IPS DF 4.7 (cell line): ENCODE measurements around the gene CCDC9B.

Experiments
- DNase-seq: peaks from one replicate; pipeline ENCODE4 v3.0.0-alpha.2; 2013; ENCODE audit warnings: low spot score; ENCODE audit errors: extremely low read depth

The CCDC9B gene

DNA sequence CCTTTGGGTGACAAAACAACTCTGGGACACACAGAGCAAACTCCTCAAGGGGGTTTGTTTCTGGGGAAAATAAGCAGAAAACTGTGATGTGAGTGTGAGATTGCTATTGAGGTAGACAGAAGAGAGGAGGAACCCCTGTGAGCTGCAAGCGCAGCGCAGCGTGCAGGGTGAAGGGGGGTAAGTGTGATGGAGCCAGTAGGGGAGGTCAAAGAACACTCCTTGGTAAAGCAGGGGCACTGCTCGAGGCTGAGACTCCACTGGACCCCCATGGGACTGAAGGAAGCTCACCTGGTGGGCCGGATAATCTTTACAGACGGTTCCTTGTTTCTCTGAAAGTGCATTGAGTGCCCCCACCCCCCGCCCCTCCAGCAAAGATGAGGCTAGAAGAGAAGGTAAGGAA is 9.7 kb downstream of the CCDC9B start:
- no peak for DNase-seq

DNA sequence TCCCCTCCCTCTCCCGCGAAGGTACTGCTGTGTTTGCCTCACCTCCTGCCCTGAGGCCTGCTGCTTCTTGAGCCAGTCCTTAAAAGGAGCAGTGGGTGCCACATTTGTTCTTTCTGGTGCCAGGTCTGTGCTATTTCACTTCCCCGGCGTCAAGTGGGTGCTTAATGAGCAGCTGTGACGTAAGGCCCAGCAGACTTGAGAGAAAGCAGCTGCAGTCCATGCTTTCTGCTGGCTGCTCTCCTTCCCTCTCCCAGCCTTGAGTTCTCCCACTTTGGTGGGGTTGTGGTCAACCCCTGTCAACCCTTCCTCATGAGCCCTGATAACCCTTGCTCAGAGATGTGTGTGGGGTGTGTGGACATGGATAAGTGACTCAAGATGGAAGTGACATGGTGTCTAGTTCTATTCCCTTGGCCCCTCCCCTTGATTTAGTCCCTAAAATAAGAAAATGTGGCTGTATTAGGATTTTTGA is 10.3 kb downstream of the CCDC9B start:
- no peak for DNase-seq

DNA sequence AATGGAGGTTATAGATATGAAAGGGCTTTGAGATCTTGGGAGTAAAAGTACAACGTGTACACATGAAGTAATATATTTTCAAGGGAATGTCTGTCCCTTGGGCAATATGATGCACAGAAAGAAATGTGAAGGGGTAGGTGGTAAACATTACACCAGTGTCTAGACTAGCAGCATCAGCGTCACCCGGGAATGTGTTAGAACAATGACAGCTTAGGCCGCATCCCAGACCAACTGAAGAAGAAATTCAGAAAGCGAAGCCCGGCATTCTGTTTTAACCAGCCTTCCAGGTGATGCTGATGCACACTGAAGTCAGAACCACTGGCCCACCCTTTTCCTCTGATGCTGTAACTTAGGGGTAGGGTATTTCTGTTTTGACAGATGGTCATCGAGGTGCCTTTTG is 10.9 kb downstream of the CCDC9B start:
- no peak for DNase-seq

DNA sequence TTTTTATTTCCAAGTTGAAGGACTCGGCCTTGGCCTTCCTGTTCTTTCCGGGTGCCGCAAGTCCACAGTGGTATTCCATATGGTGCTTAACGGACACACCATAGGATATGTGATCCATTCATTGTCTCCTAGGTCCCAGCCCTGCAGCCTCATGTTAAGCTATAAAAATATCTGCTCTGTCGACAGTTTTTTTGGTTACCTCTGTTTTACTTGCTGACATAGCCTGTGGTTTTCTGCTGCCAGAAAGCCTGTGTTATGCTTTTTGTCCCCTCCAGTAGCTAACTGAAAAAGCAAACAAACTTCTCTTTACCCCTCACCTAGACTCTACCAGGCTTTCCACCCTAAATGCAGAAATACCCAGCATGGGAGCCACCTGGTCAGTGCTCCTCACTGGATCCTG is 12.0 kb downstream of the CCDC9B start:
- no peak for DNase-seq

DNA sequence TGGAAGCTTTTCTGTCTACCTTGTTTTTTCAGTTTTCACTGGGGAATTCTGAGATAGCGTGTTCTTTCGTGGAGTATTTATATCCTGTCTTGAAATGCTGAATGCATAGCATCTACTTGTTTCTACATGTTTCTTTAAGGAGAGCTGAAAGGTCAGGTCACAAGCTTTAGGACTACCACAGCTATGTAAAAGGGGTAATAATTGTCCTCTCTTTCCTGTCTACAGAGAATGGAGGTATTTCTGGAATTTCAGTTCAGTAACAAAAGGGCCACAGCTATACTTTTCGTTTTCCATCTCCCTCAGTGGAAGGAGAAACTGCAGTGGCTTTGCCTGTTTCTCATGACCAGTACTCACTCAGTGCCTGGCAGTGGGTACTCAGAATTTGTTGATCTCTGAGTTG is 12.6 kb downstream of the CCDC9B start:
- DNase-seq: no peak

DNA sequence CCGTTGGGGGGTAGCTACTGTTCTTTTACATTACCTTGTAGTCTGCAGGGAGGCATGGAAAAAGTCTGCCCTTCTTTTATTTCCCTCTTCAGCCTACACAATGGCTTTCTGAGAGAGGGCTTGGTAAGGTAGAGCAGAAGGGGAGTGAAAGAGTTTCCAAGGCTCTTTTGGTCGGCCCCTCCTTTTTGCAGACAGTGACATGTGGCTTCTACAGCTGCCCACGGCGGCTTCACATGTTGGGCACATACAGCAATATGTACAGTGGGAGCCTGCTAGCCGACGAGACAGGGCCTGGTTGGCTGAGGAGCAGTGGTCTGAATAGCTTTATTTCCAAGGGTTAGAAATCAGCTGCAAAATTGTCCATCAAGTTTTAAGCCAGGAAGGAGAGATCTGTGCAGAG is 13.3 kb downstream of the CCDC9B start:
- no peak for DNase-seq

DNA sequence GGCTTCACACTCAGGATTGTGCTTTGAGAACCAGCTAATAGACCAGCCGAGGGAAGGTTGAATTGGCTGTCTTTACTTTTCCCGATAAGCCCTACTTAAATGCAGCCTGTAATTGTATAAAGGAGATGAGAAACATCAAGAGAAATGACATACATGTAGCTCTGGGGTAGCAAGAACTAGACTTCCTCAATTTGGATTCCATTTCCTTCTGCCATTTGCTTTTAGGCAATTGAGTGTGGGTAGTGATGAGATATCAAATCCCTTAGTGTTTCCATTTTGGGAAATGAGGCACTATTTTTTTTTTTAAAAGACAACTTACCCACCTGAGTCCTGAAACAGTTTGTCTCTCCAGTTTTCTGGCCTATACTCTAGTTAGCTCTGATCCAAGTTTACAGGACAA is 15.0 kb downstream of the CCDC9B start:
- DNase-seq: no peak

DNA sequence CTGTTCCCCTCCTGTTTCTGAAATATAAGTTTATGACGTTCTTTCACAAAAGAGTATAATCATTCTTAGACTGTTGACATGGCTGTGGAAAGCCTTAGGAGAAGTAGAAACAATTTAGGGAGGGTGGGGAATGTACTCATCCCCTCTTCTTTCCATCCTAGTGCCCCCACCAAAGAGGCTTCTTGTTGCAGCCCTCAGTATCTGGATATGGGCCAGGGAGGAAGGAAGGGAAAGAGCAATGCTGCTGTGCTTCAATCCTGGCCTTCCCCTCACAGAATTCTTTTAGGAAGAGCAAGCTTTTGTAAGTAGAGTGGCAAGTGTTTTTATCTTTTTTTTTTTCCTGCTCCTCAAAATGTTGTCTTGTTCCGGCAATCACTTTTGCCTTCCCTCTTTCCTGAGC is 15.6 kb downstream of the CCDC9B start:
- no peak for DNase-seq

DNA sequence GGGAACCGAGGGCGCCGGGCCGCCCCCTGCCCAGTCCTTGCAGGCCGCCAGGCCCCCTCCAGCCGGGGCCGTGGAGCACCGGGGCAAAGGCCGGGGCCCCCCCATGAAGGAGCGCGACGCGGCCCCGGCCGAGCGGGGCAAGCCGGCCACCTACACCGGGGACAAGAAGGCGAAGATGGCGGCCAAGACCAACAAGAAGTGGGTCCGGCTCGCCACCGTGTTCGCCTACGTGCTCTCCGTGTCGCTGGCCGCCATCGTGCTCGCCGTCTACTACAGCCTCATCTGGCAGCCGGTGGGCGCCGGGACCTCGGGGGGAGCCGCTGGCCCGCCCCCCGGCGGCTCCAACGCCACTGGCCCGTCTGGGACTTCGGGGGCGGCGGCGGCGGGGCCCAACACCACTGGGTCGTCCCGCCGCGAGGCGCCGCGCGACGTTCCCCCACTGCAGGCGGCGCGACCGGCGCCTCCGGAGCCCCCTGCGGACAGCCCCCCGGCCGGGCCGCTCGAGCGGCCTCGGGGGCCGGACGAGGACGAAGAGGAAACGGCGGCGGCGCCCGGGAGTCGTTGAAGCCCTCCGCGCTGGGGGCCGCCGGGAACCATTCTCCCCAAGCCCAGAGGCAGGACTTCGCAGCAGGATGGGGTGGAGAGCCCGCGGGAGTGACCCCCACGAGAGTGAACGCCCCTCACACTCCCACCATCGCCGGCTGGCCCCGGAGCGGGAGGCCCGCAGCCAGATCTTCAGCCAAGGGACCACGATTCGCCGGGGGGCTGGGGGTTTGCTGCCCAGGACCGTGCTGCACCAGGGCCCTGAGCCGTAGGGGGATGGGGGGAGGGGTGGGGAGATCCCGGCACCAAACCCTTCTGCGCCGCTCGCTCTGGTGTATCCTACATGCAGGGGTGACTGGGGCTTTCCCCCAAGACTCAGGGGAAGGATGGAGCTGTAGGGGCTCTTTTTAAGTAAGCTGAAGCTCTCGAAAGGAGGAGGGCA is 16.5 kb downstream of the CCDC9B start:
- DNase-seq: no peak

DNA sequence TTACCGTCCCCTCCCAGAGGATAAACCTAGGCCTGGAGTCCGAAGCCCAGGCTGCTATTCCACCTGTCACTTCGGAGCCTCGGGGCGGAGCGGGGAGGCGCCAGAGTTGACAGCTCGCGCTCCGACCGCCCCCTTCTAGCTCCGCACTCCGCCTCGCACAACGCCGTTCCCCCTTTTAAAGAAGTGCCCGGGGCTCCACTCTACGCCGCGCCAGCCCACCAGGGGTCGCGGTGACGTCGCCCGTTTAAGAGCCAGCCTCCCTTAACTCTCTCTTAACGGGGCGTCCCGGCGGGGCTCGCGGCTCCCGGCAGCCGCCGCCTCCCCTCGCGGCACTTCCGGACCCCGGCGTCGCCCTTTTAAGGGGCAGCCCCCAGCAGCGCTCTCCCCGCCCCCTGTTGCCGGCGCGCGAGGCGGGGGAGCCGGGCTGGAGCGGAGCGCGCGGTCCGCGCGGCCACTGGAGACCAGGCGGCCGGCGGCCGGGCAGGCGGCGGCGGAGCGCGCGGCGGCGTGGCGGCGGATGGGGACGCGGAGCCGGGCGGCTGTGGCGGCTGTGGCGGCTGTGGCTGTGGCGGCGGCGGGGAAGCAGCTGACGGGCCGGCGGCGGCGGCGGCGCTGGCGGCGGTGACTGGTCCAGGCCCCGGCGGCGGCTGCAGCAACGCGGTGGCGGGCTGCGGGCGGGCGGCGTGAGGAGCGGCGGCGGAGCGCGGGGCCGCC is 17.3 kb downstream of the CCDC9B start, which contains the start of gene INAFM2:
TSS of gene INAFM2 (plus strand) at position 454 of the 714 bp plus-strand sequence. CDS start 364 bp downstream, outside the sequence.
- peak; percentile 84 for DNase-seq

DNA sequence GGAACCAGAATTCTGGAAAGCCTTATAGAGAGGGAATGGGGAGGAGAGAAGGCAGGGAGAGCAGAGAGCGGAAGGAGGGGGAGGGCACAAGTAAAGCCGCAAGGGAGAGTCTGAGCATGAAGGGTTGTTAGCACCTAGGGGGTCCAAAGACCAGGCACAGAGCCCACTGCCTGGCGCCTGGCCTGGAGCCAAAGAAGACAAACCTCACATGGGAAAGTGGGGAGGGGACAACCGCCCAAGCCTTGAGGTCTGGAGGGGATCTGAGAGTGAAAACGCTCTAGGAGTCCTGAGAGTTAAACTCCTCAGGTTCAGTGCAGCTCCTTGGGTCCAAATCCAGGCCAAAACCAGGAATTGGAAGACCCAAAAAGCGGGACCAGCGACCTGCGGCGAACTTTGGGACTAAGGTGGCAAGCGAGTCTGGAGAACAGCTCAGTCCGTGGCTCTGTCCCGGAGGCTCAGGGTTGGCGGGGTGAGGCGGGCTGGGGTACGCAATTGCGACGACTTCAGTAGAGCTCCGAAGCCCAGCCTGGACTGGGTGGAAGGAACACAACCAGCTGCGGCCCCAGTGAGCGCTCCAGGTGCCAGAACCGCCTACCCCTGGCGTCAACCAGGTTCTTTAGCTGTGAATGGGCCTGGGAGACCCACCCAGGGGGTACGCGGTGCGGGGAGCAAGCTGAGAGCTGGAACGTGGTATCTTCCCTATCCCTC is 18.1 kb downstream of the CCDC9B start:
- DNase-seq: no peak

DNA sequence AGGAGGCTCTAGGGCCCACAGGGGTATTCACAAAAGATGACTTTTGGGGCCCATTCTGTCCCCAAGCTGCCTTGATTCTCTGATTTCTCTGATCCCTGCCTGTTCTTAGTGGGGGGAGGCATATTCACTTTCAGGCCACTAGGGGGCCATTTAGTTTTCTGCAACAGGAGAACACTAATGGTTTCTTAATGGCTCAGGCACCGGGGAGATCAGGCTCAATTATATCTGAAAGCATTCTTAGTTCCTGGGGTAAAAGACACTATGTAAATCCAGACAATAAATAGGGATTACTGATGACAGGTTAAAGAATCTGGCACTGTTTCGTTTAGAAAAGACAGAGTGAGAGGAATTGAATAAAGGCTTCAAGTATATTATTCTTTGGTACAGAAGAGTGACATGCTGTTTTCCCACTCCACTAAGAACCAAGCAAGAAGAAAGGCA is 19.8 kb downstream of the CCDC9B start:
- no peak for DNase-seq

DNA sequence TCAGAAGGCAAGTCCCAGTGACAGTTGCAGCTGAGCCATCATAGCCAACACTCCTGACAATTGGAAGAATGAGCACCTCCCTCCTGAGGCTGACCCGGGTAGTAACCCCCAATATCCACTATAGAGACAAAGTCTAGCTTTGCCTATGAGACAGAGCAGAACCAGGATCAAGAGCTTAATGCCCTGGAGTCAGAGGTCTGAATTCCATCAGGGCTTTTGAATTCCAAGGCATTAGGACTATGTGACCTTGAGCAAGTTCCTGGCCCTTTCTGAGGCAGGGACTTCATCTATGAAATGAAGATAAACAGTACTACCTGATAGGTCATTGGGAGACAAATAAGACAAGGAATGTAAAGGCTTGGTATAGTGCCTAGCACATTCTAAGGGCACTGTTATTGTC is 20.3 kb downstream of the CCDC9B start:
- no peak for DNase-seq

DNA sequence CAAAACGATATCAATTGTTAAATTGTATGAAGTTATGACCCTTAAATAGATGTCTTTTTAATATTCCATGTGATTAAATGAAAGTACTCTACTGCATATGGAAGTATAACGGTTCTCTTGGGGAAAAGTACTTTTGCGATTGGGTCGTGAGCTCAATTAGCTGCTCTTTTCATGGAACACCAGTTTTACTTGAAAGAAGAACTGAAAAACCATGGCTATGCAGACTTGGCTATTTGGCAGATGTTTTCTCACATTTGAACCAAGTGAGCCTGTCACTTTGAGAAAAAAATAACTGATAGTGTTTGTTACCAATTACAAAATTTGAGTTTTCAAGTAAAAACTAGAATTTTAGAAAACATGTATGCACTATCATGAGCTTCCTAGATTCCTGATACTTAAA is 23.2 kb downstream of the CCDC9B start:
- no peak for DNase-seq

DNA sequence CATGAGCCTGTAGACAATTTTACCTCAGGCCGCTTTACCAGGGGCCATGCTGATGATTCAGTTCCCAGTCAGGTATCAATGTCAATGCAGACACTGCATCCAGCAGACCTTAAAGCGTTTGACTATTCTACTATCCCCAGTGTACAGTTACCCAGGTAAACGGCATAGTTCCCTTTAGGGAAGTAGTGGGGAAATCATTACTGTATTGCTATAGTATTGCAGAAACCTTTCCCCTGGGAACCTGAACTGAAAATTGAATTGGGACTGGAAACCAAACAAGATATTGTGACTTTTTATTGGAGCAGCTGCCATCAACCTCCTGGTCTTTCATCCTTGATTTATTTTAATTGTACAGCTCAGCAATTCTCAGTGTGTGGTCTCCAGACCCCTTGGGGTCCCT is 23.8 kb downstream of the CCDC9B start:
- no peak for DNase-seq

DNA sequence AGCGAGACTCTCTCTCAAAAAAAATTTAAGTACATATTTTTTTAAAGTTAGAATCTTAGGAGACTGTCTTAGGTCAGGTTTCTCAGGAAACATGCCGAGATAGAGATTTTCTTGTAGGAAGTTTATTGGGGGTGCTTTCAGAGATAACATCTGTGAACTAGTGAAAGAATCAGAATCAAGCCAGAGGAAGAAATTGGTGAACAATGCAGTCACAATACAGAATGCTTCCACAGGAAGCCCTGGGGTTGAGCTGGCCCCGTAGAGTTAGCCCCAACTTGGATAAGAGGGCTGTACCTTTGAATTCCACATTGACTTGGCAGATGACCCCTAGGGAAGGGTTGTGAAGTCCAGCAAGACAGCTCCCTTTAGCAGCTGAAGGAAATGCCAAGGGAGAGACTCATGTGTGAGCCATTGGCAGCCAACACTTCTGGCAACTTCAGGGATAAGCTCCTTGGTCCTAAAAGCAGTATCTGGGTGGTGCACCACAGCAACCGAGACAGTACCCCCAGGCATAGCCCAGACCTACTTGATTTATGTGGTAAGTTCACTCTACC is 25.9 kb downstream of the CCDC9B start:
- DNase-seq: no peak

DNA sequence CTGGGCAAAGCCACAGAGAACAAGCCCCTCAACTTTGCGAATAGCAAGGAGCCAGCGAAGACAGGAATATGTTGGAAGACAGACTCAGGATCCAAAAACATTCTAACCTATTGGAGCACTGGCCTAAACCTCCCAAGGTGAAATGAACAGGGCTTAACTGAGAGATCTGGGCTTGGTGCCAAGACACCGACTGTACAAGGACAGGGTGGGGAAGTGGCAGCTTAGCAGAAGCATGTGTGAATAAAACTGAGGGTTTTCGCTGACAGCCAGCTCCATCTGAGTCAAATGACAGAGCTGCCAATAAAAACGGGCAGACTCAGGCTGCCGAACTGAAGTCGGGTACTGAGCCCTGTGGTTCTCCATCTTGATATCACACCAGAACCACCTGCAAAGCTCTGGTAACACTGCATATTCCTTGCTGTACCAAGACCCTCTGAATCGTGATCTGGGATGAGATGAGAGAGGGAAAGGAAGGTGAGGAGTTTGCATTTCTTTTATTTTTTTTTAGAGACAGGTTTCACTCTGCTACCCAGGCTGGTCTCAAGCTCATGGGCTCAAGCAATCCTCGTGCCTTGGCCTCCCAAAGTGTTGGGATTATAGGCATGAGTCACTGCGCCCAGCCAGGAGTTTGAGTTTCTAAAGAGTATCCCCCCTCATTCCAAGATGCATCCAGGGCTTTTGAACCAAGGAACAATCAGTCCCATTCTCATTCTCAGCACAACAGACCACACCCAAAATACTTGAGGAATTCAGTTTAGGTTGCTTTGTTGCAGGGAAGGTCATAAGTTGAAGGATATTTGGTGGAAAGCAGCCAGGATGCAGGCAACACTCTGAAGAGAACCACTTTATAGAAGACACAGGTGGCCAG is 27.0 kb downstream of the CCDC9B start:
- no peak for DNase-seq

DNA sequence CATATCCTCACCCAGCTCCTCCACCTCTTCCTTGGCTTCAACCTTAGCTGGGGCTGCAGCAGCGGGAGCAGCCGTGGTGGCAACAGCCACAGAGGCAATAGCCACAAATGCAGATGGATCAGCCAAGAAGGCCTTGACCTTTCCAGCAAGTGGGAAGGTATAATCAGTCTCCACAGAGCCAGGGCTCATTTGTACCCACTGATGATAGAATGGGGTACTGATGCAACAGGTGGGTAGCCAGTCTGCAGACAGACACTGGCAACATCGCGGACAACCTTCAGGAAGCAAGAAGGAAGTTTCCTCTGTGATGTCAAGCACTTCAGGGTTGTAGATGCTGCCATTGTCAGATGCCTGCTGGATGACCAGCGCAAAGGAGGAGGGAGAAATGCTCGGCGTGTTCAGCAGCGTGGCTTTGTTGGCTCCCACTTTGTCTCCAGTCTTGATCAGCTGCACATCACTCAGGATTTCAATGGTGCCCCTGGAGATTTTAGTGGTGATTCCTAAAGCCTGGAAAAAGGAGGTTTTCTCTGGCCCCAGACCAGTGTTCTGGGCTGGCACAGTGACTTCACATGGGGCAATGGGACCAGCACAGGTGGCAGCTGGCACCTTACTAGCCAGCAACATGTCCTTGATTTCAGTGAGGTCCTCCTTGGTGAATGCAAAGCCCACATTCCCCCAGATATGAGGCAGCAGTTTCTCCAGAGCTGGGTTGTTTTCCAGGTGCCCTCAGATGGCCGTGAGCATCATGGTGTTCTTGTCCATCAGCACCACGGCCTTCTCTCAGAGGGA is 28.2 kb downstream of the CCDC9B start:
- no peak for DNase-seq

DNA sequence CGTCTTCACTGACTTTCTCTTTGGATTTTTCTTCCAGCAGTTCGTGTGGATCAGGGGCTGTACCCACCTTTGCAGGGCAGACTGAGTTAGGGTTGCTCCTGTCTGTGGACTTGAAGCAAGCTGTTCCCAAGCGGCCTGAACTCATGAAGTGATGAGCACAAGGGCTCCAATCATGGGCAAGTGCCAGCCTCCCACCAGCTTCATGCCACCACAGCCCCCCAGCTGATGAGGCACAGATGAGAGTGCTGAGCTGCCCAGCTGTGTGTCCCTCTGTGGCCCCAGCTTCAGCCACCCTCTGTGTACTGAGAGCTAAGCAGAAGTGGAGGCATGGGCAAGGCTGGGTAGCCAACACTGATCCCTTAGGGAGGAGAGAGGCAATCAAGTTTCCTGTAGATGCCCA is 29.7 kb downstream of the CCDC9B start:
- DNase-seq: no peak
